Stimulated activated CD4-positive, alpha-beta T cell treated with anti-CD3 and anti-CD28 coated beads, Interleukin-1b, Interleukin-23, amount 100 ng/mL, for 24 hours (primary cell): ENCODE data around the gene RNASE4.
"Not testable (repeated sequence)": the region's sequence is repeated elsewhere in the genome, so short reads cannot be mapped to it uniquely, and the experiment has no call there.

ENCODE experiments used
- DNase-seq, 4 experiments: peaks; one replicate each; pipeline ENCODE4 v3.0.0-alpha.2; 2020; ENCODE audit warnings: low read depth in 4 of 4, low spot score in 1 of 4

The RNASE4 gene

GRCh38 chr14:20734430-20734806 is 50.1 kb downstream of the RNASE4 start:
- no peak for DNase-seq

GRCh38 chr14:20738292-20738691 is 53.9 kb downstream of the RNASE4 start:
- DNase-seq = not testable (repeated sequence)

DNA sequence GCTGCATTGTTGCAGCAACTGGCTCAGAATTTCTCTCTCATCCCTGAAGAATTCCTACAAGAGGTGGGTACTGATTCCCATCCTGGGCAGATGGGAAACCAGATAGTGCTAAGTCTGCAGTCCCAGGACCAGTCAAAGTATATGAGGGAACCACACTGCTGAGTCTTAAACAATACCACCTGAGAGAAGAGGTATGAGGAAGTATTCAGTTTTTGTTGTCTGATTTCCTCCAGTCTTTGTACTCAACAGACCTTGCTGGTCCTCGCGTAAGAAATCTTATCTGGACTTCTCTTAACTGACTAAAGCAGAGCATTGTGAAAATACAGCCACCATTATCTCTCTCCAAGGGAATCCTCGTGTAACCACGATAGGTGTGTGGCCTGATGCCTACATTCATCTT is 57.8 kb downstream of the RNASE4 start:
- DNase-seq = no peak

GRCh38 chr14:20743556-20743955 is 59.2 kb downstream of the RNASE4 start:
- DNase-seq = no peak

GRCh38 chr14:20745571-20746358 is 61.4 kb downstream of the RNASE4 start, which contains the start of gene EDDM3A:
Gene EDDM3A, plus strand, starts transcription at chr14:20745887. Its CDS starts 1,694 bp downstream, at chr14:20747581.
- no peak for DNase-seq

DNA sequence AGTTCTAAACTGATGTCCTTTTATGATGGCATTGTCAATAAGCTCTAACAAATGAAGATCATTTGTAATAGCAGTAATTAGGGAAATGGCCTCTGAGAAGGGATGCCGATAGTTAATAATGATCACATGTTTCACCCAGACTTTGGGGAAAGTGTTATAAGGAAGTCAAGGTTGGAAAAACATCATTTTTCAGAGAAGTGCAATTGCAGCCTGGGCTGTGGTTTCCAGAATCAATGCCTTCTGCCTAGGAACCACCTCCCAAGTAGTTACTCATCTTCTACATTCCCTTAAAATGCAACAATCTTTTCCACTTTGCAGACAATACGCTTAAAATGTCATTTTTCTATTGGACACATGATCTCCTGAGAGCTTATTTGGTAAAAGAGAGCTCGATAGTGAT is 62.2 kb downstream of the RNASE4 start:
- no peak for DNase-seq

DNA sequence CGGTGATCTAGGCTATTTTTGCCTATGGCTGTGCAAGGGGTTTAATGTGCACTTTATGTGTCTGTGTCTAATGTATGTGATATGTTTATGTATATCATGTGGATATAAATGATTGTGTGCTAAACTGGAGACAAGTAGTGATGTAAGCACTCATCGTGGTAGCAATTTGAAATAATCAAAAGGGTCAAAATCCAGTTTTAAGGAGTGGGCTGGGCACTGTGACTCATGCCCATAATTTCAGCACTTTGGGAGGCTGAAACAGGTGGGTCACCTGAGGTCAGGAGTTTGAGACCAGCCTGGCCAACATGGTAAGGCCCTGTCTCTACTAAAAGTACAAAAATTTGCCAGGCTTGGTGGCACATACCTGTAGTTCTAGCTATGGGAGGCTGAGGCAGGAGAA is 64.1 kb downstream of the RNASE4 start:
- DNase-seq = no peak

GRCh38 chr14:20750194-20750593 is 65.8 kb downstream of the RNASE4 start:
- no peak for DNase-seq
